IMR-90 (cell line): Measurements from ENCODE around the gene TBC1D22A. TPM values are rescaled to one million over a fixed set of nuclear protein-coding genes. Genes with fewer than 3 reads are reported as not detected.
A peak's percentile ranks its signal among the peaks of the same experiment; 100 is the strongest.

ENCODE experiments used
- ATAC-seq: fragments of 200-7000 bp; cut with Tn5 transposase; 2 replicates; pipeline ENCODE4 v1.9.1; 2020; ENCODE audit warnings: low read depth, mild to moderate bottlenecking, moderate library complexity
- BruUV-seq: library from RNA; stranded (reverse); fragments of 400-500 nt; replicated peaks from 2 replicates; lab custom pipeline; 2021; lab: Mats Ljungman, UMichigan
- CTCF ChIA-PET: fragments of 300-600 bp; formaldehyde crosslinking; extraction: SDS; loops from one replicate; lab custom pipeline; 2021; ENCODE audit warnings: antibody characterized with exemption; lab: Yijun Ruan, JAX
- POLR2A ChIA-PET: fragments of 300-600 bp; sonication (Branson Sonifier 250); formaldehyde crosslinking; loops from one replicate; lab custom pipeline; 2022; ENCODE audit warnings: antibody characterized with exemption; ENCODE audit not compliant: unreplicated experiment; lab: Charles Lee
- DNase-seq: peaks from one replicate; pipeline ENCODE4 v3.0.0; 2013
- H2AFZ ChIP-seq: replicated peaks from 2 replicates; pipeline ENCODE3; 2013; ENCODE audit warnings: low read length, mild to moderate bottlenecking; ENCODE audit not compliant: poor library complexity
- H2AK5ac ChIP-seq: 2 replicates; pipeline ENCODE4 v1.6.1; 2013; ENCODE audit warnings: low read depth, low read length, inconsistent platforms
- H2AK9ac ChIP-seq: replicated peaks from 2 replicates; pipeline ENCODE3; 2013; ENCODE audit warnings: mild to moderate bottlenecking, low read depth, low read length, moderate library complexity; ENCODE audit not compliant: poor library complexity
- H2BK120ac ChIP-seq: 2 replicates; pipeline ENCODE4 v1.6.1; 2013; ENCODE audit warnings: low read depth, low read length, inconsistent platforms
- H2BK15ac ChIP-seq: 3 replicates; pipeline ENCODE4 v1.6.1; 2013; ENCODE audit warnings: low read depth, low read length, inconsistent platforms
- H2BK20ac ChIP-seq: 2 replicates; pipeline ENCODE4 v1.6.1; 2013; ENCODE audit warnings: low read depth, mild to moderate bottlenecking, inconsistent platforms, low read length, moderate library complexity
- H2BK5ac ChIP-seq: 2 replicates; pipeline ENCODE4 v1.6.1; 2013; ENCODE audit warnings: mild to moderate bottlenecking, low read depth, low read length, inconsistent platforms; ENCODE audit not compliant: poor library complexity, severe bottlenecking
- H3K14ac ChIP-seq: replicated peaks from 2 replicates; pipeline ENCODE4 v1.6.1; 2013; ENCODE audit warnings: low read depth, low read length, inconsistent platforms
- H3K18ac ChIP-seq: 2 replicates; pipeline ENCODE4 v1.6.1; 2013; ENCODE audit warnings: low read depth, low read length, control low read depth
- H3K23ac ChIP-seq: 2 replicates; pipeline ENCODE4 v1.6.1; 2013; ENCODE audit warnings: low read depth, low read length, inconsistent platforms
- H3K27ac ChIP-seq: 2 replicates; pipeline ENCODE4 v1.5.1; 2013; ENCODE audit warnings: mild to moderate bottlenecking, control low read depth, low read length; ENCODE audit not compliant: insufficient read depth
- H3K27me3 ChIP-seq: 2 replicates; pipeline ENCODE4 v1.6.1; 2013; ENCODE audit warnings: low read length; ENCODE audit not compliant: control insufficient read depth, insufficient read depth
- H3K36me3 ChIP-seq: 2 replicates; pipeline ENCODE4 v1.6.1; 2013; ENCODE audit warnings: low read length, mixed read lengths; ENCODE audit not compliant: control insufficient read depth, insufficient read depth
- H3K4ac ChIP-seq: 2 replicates; pipeline ENCODE4 v1.6.1; 2013; ENCODE audit warnings: low read depth, low read length, inconsistent platforms
- H3K4me1 ChIP-seq: 2 replicates; pipeline ENCODE4 v1.6.1; 2013; ENCODE audit warnings: low read length, mixed read lengths; ENCODE audit not compliant: control insufficient read depth, insufficient read depth
- H3K4me2 ChIP-seq: 2 replicates; pipeline ENCODE4 v1.6.1; 2013; ENCODE audit warnings: low read depth, mild to moderate bottlenecking, control low read depth, low read length, moderate library complexity
- H3K4me3 ChIP-seq: 2 replicates; pipeline ENCODE4 v1.5.1; 2013; ENCODE audit warnings: low read depth, mild to moderate bottlenecking, control low read depth, low read length, moderate library complexity; ENCODE audit not compliant: insufficient read depth
- H3K56ac ChIP-seq: 2 replicates; pipeline ENCODE4 v1.6.1; 2013; ENCODE audit warnings: low read length, inconsistent platforms; ENCODE audit not compliant: insufficient read depth; ENCODE audit errors: extremely low read depth
- H3K79me1 ChIP-seq, 2 experiments: 2 replicates each; pipeline ENCODE4 v1.6.1; 2013; ENCODE audit warnings: low read length in 2 of 2, inconsistent platforms in 1 of 2, low read depth in 1 of 2
- H3K9ac ChIP-seq: 2 replicates; pipeline ENCODE4 v1.6.1; 2013; ENCODE audit warnings: low read depth, low read length, control low read depth
- H3K9me1 ChIP-seq: 2 replicates; pipeline ENCODE4 v1.6.1; 2013; ENCODE audit warnings: low read length, inconsistent platforms; ENCODE audit not compliant: insufficient read depth
- H3K9me3 ChIP-seq: 2 replicates; pipeline ENCODE4 v1.6.1; 2013; ENCODE audit warnings: low read length; ENCODE audit not compliant: control insufficient read depth, insufficient read depth
- H4K20me1 ChIP-seq: 2 replicates; pipeline ENCODE4 v1.6.1; 2013; ENCODE audit warnings: low read length, inconsistent platforms; ENCODE audit not compliant: insufficient read depth
- H4K5ac ChIP-seq: 2 replicates; pipeline ENCODE4 v1.6.1; 2013; ENCODE audit warnings: mild to moderate bottlenecking, low read depth, low read length, control low read depth
- H4K8ac ChIP-seq, 2 experiments: 2 replicates each; pipeline ENCODE4 v1.6.1; 2013; ENCODE audit warnings: low read depth in 2 of 2, low read length in 2 of 2, control low read depth in 1 of 2, inconsistent platforms in 1 of 2
- H4K91ac ChIP-seq: 2 replicates; pipeline ENCODE4 v1.6.1; 2013; ENCODE audit warnings: low read depth, low read length, inconsistent platforms; ENCODE audit not compliant: insufficient read depth
- BHLHE40 ChIP-seq: fragments of 150-350 bp; IDR thresholded peaks from 2 replicates; pipeline ENCODE4 v1.6.1; 2016; ENCODE audit warnings: mild to moderate bottlenecking, low read depth, low read length
- CEBPB ChIP-seq: IDR thresholded peaks from 2 replicates; pipeline ENCODE4 v1.6.1; 2012; ENCODE audit warnings: low read depth, low read length, improper control_type of control experiment
- MAFK ChIP-seq: IDR thresholded peaks from 2 replicates; pipeline ENCODE4 v1.6.1; 2012; ENCODE audit warnings: low read depth, low read length, improper control_type of control experiment
- MXI1 ChIP-seq: IDR thresholded peaks from 2 replicates; pipeline ENCODE4 v1.6.1; 2012; ENCODE audit warnings: low read depth, mild to moderate bottlenecking, low read length, moderate library complexity, borderline replicate concordance
- RAD21 ChIP-seq: IDR thresholded peaks from 2 replicates; pipeline ENCODE4 v1.6.1; 2012; ENCODE audit warnings: low read length, improper control_type of control experiment
- RCOR1 ChIP-seq: IDR thresholded peaks from 2 replicates; pipeline ENCODE4 v1.6.1; 2012; ENCODE audit warnings: mild to moderate bottlenecking, low read length, improper control_type of control experiment; ENCODE audit not compliant: insufficient replicate concordance
- SMC3 ChIP-seq: fragments of 150-350 bp; IDR thresholded peaks from 2 replicates; pipeline ENCODE4 v1.6.1; 2016; ENCODE audit warnings: low read depth, mild to moderate bottlenecking, antibody characterized with exemption, low read length, moderate library complexity
- WGBS, 2 experiments: methylation state at CpG; one replicate each; pipeline versions ENCODE4 v1.1.5 to v1.1.7; 2013; ENCODE audit warnings: missing lambda C conversion rate in 2 of 2; ENCODE audit not compliant: insufficient read length in 1 of 2; ENCODE audit errors: extremely low coverage in 2 of 2; 5-methylcytosine and 5-hydroxymethylcytosine counted together
- dilution Hi-C: fragments of 300-500 bp; cut with HindIII; formaldehyde crosslinking; loops from one replicate; pipeline ENCODE4 v1.14.3; 2018; ENCODE audit warnings: low sequenced_read_pairs; ENCODE audit not compliant: unreplicated experiment
- in situ Hi-C: fragments of 300-500 bp; cut with MboI; formaldehyde crosslinking; loops from 3 replicates; pipeline ENCODE4 v1.14.3; 2019; ENCODE audit warnings: low sequenced_read_pairs, inconsistent platforms, mixed read lengths
- intact Hi-C: fragments of 100-400 bp; cut with micrococcal nuclease; formaldehyde crosslinking; loops from 2 replicates; pipeline ENCODE4 v1.10.0; 2022
- polyA plus RNA-seq, 3 experiments: library from polyadenylated mRNA; depleted of rRNA; stranded (reverse); fragments of >200 nt; gene quantifications; 2 replicates each; pipeline ENCODE4 v1.2.3, GENCODE V29; 2012; ENCODE audit warnings: low replicate concordance in 1 of 3
- total RNA-seq: library from RNA; depleted of rRNA; stranded (reverse); fragments of >200 nt; gene quantifications from 2 replicates; pipeline ENCODE4 v1.2.3, GENCODE V29; 2012
- TF ChIP-seq, protein P1 (sequence below): conservative IDR thresholded peaks from 2 replicates; pipeline ENCODE4 v1.5.1; 2012; ENCODE audit warnings: mild to moderate bottlenecking, low read depth, low read length, improper control_type of control experiment
- TF ChIP-seq, protein P2 (sequence below): fragments of 150-350 bp; IDR thresholded peaks from 2 replicates; pipeline ENCODE4 v1.6.1; 2017; ENCODE audit warnings: mild to moderate bottlenecking, antibody characterized with exemption, low read length, low read depth
- TF ChIP-seq, protein P3 (sequence below): fragments of 150-350 bp; IDR thresholded peaks from 2 replicates; pipeline ENCODE4 v1.6.1; 2016; ENCODE audit warnings: low read depth, mild to moderate bottlenecking, low read length, moderate library complexity, borderline replicate concordance

TBC1D22A gene
- total and polyA plus RNA-seq, 2 of the 4 experiments (the other 2 are of a cell fraction) = 9.0 to 16.7 TPM

DNA sequence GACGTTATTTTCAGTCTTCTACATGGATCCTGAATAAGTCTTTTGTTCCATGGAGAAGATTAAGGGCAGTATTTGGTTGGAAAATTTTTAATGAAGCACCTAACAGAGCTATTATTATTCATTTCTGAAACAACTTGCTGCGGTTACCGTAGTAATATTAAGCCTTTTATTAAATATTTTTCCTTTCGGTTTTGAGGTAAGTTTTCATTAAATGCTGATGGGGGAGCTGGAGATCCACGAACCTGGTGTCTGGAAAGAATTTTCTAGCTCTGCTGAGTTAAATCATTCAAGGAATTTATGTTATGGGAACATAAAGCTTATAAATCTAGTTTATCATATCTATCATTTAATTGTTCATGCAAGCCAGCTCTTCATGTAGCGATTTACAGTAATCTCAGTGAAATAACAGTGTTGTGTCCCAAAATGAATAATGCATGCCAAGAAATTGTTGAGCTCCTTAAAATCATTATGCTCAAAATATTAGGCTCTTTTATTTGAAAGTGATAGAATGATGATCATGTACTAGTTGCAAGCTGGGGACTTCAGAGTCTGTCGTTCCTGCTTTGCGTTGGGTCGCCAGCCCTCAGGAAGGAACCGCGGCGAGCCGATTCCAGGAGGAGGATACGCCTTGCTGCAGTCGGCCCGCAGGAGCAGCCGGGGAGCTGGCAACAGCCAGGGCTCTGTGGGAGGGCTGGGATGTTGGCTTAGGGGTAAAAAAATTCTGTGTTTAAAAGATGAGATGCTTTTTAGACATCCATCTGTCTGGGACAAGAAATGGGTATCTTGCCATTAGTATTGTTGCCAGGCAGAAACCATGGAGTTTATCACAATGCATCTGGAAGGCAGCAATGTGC, 83.1 kb downstream of the TBC1D22A start:
- H2BK120ac ChIP-seq = no peak overlapping the region
- POLR2A ChIA-PET = interaction anchor here (0.6 kb wide), 1 partner anchor 45 kb away, joined by 3 read pairs; no protein-coding TSS in a partner anchor
- ATAC-seq = peak; percentile 15
- H2BK20ac ChIP-seq = no peak overlapping the region
- no peak overlapping the region for H4K5ac ChIP-seq
- peaks cover 23% of the 10 kb centered on the region for H3K9me1 ChIP-seq
- dilution Hi-C loops = no loop called here
- H3K27me3 ChIP-seq = no peaks in the 10 kb centered on the region
- no peak overlapping the region for H2BK5ac ChIP-seq
- 20% methylated on average over 1 of the region's 17 CpGs; no CpG with 5 or more reads in 1 of the 2 experiments for WGBS, 2 experiments
- CTCF ChIA-PET = interaction anchor here (0.5 to 1.6 kb wide), 6 partner anchors 9 to 175 kb away, joined by 3 to 6 read pairs (median 3); no protein-coding TSS in a partner anchor
- H3K79me1 ChIP-seq = peaks cover 43 to 64% of the 10 kb centered on the region in 2 experiments
- H4K91ac ChIP-seq = no peak overlapping the region
- no peak overlapping the region for H2AK9ac ChIP-seq
- in situ Hi-C loops = no loop called here
- H3K27ac ChIP-seq = no peak overlapping the region
- H2BK15ac ChIP-seq = no peak overlapping the region
- H2AFZ ChIP-seq = no peak overlapping the region
- DNase-seq = peak; percentile 63
- no peak overlapping the region for H3K4ac ChIP-seq
- 0 out of 2 replicates have a peak overlapping the region, but pooled peaks have one; percentile 9 for H2AK5ac ChIP-seq
- H3K4me2 ChIP-seq = peak overlapping the region; percentile 13; the same call in 1 of the 2 replicates
- no peak overlapping the region for H4K8ac ChIP-seq
- H3K4me3 ChIP-seq = no peak overlapping the region
- TF ChIP-seq BHLHE40 = no peak
- peak; percentile 45; the same call in 1 of the 2 replicates for TF ChIP-seq SMC3
- TF ChIP-seq, protein P1, sequence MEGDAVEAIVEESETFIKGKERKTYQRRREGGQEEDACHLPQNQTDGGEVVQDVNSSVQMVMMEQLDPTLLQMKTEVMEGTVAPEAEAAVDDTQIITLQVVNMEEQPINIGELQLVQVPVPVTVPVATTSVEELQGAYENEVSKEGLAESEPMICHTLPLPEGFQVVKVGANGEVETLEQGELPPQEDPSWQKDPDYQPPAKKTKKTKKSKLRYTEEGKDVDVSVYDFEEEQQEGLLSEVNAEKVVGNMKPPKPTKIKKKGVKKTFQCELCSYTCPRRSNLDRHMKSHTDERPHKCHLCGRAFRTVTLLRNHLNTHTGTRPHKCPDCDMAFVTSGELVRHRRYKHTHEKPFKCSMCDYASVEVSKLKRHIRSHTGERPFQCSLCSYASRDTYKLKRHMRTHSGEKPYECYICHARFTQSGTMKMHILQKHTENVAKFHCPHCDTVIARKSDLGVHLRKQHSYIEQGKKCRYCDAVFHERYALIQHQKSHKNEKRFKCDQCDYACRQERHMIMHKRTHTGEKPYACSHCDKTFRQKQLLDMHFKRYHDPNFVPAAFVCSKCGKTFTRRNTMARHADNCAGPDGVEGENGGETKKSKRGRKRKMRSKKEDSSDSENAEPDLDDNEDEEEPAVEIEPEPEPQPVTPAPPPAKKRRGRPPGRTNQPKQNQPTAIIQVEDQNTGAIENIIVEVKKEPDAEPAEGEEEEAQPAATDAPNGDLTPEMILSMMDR = peak; percentile 80
- no peak for TF ChIP-seq MXI1
- peak; percentile 83 for TF ChIP-seq RAD21
- no peak for TF ChIP-seq MAFK
- no peak for TF ChIP-seq CEBPB
- no peak for TF ChIP-seq RCOR1
- TF ChIP-seq, protein P2, sequence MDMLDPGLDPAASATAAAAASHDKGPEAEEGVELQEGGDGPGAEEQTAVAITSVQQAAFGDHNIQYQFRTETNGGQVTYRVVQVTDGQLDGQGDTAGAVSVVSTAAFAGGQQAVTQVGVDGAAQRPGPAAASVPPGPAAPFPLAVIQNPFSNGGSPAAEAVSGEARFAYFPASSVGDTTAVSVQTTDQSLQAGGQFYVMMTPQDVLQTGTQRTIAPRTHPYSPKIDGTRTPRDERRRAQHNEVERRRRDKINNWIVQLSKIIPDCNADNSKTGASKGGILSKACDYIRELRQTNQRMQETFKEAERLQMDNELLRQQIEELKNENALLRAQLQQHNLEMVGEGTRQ = no peak
- TF ChIP-seq, protein P3, sequence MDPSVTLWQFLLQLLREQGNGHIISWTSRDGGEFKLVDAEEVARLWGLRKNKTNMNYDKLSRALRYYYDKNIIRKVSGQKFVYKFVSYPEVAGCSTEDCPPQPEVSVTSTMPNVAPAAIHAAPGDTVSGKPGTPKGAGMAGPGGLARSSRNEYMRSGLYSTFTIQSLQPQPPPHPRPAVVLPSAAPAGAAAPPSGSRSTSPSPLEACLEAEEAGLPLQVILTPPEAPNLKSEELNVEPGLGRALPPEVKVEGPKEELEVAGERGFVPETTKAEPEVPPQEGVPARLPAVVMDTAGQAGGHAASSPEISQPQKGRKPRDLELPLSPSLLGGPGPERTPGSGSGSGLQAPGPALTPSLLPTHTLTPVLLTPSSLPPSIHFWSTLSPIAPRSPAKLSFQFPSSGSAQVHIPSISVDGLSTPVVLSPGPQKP = no peak
- H4K20me1 ChIP-seq = peaks cover 28% of the 10 kb centered on the region
- H3K4me1 ChIP-seq = peaks cover 16% of the 10 kb centered on the region
- no peak overlapping the region for H3K9ac ChIP-seq
- no TSS peak for BruUV-seq
- no peak overlapping the region for H3K14ac ChIP-seq
- H3K56ac ChIP-seq = no peak overlapping the region
- H3K9me3 ChIP-seq = no peaks in the 10 kb centered on the region
- peaks cover 1% of the 10 kb centered on the region; the same call in 1 of the 2 replicates for H3K36me3 ChIP-seq
- H3K18ac ChIP-seq = no peak overlapping the region
- intact Hi-C loops = loop anchor here (1.0 to 10.0 kb wide), 3 partner anchors 309 to 1647 kb away; no protein-coding TSS in a partner anchor
- H3K23ac ChIP-seq = no peak overlapping the region
